GM10847 (cell line): Measurements from ENCODE around the gene SERPINB12.

Source experiments
- POLR2A ChIP-seq: IDR thresholded peaks from 2 replicates; pipeline ENCODE4 v1.6.1; 2011; ENCODE audit not compliant: insufficient read length; ENCODE audit errors: extremely low read depth

SERPINB12 gene

GRCh38 chr18:63575681-63576080 is 33.5 kb downstream of the SERPINB12 start:
- TF ChIP-seq POLR2A = no peak

- no peak for TF ChIP-seq POLR2A
Observed at GRCh38 chr18:63578357-63578958, 36.3 kb downstream of the SERPINB12 start.

- TF ChIP-seq POLR2A = no peak
Observed at GRCh38 chr18:63579616-63580015, 37.4 kb downstream of the SERPINB12 start.

- TF ChIP-seq POLR2A = no peak
Observed at GRCh38 chr18:63585988-63586387, 43.8 kb downstream of the SERPINB12 start.

- TF ChIP-seq POLR2A = no peak
Observed at GRCh38 chr18:63586431-63586830, 44.3 kb downstream of the SERPINB12 start.

- TF ChIP-seq POLR2A = no peak
Observed at GRCh38 chr18:63586966-63587365, 44.8 kb downstream of the SERPINB12 start, which contains the start of gene SERPINB13. Gene SERPINB13, plus strand, starts transcription at chr18:63587343. Its CDS starts 1,325 bp downstream, at chr18:63588668.

GRCh38 chr18:63588909-63589308 is 46.7 kb downstream of the SERPINB12 start:
- no peak for TF ChIP-seq POLR2A

GRCh38 chr18:63590373-63590772 is 48.2 kb downstream of the SERPINB12 start:
- TF ChIP-seq POLR2A = no peak

- TF ChIP-seq POLR2A = no peak
Observed at GRCh38 chr18:63590966-63591695, 49.0 kb downstream of the SERPINB12 start.

GRCh38 chr18:63591725-63592124 is 49.6 kb downstream of the SERPINB12 start:
- TF ChIP-seq POLR2A = no peak

- TF ChIP-seq POLR2A = no peak
Observed at GRCh38 chr18:63592471-63592870, 50.3 kb downstream of the SERPINB12 start.

- TF ChIP-seq POLR2A = no peak
Observed at GRCh38 chr18:63596964-63597363, 54.8 kb downstream of the SERPINB12 start.

GRCh38 chr18:63603355-63603754 is 61.2 kb downstream of the SERPINB12 start:
- no peak for TF ChIP-seq POLR2A

GRCh38 chr18:63603772-63604171 is 61.6 kb downstream of the SERPINB12 start:
- TF ChIP-seq POLR2A = no peak

GRCh38 chr18:63604791-63605567 is 62.8 kb downstream of the SERPINB12 start:
- TF ChIP-seq POLR2A = no peak

- TF ChIP-seq POLR2A = no peak
Observed at GRCh38 chr18:63606526-63606925, 64.4 kb downstream of the SERPINB12 start.
